Erythroblast (primary cell): ENCODE measurements around the gene RAP1GAP2.

Experiments used
- DNase-seq, 2 experiments: peaks; one replicate each; lab custom pipeline; 2025; lab: John Stamatoyannopoulos, UW
- GATA1 ChIP-seq: IDR thresholded peaks from 2 replicates; pipeline ENCODE4 v1.6.1; 2011; ENCODE audit warnings: low read depth, mild to moderate bottlenecking, control low read depth, low read length, moderate library complexity
- POLR2A ChIP-seq: IDR thresholded peaks from 2 replicates; pipeline ENCODE4 v1.6.1; 2011; ENCODE audit warnings: mild to moderate bottlenecking, low read length

The RAP1GAP2 gene

DNA sequence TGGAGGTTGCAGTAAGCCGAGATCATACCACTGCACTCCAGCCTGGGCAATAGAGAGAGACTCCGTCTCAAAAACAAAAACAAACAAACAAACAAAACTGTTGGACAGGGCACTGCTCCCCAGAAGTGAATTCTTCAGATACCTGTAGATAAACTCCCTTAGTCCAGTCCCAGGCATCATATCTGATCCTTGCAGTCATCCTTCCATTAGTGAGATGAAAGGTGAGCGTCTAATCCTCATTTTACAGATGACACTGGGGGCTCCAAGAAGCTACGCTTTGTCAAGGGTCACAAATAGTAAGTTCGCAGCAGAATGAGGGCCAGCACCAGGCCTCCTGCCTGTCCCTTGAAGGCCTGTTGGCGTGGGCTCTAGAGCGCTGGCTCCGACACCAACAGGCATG is 165.2 kb downstream of the RAP1GAP2 start:
- no peak for DNase-seq
- no peak for TF ChIP-seq GATA1
- TF ChIP-seq POLR2A = no peak

DNA sequence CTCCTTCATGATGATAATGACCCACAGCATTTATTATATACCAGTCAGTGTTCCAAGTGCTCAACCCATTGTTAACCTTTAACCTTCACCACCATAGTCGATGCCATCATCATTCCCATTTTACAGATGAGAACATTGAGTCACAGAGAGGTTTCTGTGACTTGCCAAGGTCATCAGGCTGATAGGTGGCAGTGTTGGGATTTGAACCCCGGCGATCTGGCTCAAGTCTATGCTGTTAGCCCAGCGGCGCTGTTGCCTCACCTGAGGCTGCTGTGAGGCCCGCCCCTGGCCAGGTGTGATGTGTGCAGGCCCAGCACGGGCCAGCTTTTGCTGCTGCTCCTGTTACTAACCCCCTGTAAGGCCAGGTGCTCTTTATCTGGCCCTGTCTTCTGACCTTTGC is 166.0 kb downstream of the RAP1GAP2 start:
- TF ChIP-seq POLR2A = no peak
- TF ChIP-seq GATA1 = no peak
- no peak for DNase-seq

DNA sequence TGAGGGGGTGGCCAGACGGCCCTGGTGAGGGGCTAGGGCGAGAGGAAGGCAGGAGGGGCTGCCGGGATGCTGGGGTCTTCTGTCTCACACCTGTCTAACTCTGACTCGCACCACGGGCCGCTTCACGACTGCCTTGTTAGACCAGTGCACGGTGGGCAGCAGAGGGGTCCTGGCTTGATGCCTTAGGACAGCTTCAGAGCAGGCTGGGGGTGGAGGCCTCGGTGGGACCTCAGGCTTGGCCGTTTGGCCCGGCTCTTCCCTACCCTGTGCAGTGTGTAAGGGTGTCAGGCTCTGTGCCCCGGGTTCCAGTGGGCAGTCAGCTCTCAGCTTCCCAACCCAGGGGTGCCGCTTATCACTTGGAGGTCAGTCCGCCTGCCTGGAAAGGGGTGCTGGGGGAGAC is 166.5 kb downstream of the RAP1GAP2 start:
- DNase-seq = no peak
- no peak for TF ChIP-seq GATA1
- TF ChIP-seq POLR2A = no peak

DNA sequence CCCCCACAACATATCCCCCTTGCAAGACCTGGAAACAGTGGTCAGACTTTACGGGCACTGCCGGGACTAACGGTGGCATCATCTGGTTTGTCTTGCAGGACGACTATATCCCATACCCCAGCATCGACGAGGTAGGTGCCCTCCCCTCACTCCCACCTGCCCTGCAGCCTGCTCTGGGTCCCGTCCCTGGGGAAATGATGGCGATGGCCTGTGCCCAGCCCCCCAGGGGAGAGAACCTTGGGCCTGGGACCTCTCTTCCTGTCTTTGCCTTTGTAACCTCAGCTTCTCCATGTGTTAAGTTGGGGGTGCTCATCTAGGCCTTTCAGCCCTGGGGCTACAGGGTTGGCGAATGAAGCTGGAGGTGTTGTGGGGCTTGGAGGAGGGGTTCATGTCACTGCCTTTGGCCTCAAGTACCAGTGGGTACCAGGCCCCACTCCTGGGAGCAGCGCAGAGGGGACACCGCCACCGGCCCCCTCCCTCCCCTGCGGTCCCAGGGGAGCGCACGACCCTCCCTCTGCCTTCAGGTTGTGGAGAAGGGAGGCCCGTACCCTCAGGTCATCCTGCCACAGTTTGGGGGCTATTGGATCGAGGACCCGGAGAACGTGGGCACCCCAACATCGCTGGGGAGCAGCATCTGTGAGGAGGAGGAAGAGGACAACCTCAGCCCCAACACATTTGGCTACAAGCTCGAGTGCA is 167.2 kb downstream of the RAP1GAP2 start:
- TF ChIP-seq GATA1 = no peak
- TF ChIP-seq POLR2A = no peak
- no peak for DNase-seq

DNA sequence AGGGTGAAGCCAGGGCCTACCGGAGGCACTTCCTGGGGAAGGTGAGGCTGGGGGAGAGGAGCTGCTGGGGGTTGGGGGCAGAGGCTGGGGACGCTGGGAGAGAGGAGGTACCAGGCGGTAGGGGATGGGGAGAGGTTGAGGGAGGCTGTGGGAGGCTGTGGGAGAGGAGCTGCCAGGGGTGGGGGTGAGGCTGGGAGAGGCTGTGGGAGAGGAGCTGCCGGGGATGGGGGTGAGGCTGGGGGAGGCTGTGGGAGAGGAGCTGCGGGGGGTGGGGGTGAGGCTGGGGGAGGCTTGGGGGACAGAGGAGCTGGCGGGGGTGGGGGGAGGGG is 167.8 kb downstream of the RAP1GAP2 start:
- TF ChIP-seq GATA1 (no peak), POLR2A (no peak)

DNA sequence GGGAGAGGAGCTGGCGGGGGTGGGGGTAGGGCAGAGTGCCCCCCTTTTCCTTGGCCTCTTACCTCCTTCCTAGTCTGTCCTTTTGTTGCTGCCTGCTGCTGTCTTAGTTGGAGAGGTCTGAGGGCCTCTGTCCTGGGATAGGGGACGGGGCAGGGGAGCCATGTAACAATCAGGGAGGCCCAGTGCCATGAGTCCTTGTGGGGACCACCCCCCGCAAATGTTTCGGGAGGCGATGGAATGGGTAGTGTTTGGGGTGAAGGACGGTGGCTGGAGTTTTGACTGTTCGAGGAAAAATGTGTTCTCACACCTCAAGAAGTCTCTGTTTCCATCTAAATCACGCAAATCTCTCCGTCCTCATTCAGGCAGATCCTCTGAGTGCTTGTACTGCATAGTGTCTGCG is 168.1 kb downstream of the RAP1GAP2 start:
- DNase-seq = no peak
- TF ChIP-seq GATA1 (no peak), POLR2A (no peak)

More for the DNA sequence above, 167.8 kb downstream of the RAP1GAP2 start:
- no peak for DNase-seq

DNA sequence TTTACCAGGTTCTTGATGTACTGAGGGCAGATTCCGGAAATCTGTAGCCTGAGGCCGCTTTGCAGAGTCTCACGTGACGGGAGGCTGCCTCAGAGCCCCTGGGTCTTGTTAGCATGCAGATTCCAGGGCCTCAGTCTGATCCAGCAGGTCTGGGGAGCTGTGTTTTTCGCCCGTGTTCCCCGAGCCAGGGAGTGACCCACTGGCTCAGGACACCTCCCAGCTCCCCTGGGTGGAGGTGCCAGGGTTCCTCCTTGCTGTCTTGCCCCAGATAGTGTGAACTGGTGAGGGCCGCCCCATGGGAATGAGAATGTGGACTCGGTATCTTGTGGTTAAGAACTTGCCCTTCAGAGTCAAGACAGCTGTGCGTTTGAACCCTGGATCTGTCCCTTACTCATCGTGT is 168.6 kb downstream of the RAP1GAP2 start:
- DNase-seq = no peak
- TF ChIP-seq POLR2A = no peak
- no peak for TF ChIP-seq GATA1

DNA sequence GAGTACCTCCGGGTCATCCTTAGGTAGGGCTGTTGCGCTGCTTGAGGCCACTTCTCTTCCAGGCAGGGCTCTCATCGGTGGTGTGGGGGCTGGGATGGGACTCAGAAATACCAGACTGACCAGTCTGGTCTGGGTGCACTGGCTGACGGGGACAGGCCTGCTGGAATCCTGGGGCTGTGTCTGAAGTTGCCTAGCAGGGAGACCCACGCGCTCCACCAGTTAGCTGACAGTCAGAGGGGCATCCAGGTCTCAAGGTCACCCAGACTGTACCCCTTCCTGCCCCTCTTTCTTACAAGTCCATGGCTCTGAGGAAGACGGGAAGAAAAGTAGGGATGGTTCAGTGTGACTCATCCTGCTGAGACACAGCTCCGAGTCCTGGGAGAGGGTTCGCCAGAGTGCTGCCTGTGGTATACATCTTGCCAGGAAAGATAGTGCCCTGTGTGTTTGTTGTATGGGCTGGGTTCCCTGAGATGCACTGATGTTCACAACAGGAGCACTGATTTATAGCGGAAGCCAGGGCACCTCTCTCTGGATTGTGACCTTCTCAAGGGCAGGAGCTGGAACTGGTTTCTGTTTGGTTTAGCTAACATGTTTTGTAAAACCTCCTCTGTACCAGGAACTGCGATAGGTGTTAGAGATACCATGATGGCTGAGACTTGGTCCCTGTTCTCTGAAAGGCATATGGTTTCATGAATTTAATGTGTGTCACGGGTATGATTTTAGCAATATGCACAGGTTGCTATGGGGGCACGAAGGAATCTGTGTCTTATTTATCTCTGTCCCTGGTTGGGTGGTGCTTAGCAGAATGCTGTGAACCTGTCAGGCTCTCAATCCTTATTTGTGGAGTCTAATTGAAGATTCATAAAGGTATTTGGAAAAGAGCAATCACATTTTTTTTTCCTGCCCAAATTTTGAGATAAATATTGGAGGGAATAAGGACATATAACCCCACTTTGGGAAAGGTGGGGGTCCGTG is 169.7 kb downstream of the RAP1GAP2 start:
- DNase-seq = no peak
- TF ChIP-seq POLR2A (no peak), GATA1 (no peak)

DNA sequence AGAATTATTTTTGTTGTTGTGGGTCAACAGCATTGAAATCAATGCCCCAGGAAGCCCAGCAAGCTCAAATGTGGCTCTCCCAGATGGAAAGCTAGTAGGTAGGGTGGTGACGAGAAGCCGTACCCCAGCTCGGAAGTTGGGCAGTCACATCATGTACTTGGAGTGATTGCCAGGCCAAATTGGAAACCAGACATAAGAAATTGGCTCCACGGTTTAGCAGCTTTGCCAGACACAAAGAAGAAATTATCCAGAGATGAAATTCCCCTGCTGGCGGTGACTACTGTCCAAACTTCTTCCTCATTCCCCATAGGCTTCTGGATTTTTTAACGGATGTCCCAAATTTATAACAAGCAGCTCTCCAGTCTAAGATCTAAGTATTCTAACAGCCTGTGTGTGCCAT is 171.3 kb downstream of the RAP1GAP2 start:
- DNase-seq = no peak
- no peak for TF ChIP-seq GATA1
- no peak for TF ChIP-seq POLR2A

DNA sequence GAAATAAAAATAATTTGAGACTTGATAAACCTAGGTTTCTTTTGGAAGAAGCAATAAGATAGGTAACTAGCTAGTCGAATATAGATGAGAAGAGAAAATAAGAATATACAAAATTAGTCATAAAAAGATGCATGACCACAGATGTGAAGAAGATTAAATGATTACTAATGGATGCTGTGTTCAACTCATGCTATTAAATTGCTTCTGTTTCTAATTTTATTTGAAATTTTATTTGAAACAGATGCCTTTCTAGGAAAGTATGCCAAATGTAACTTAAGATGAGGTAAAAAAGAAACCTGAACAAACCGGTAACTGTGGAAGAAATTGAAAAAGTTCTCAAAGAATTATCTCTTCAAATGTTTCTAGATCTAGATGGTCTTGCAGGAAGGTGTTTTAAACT is 175.6 kb downstream of the RAP1GAP2 start:
- no peak for TF ChIP-seq POLR2A
- TF ChIP-seq GATA1 = no peak
- no peak for DNase-seq

DNA sequence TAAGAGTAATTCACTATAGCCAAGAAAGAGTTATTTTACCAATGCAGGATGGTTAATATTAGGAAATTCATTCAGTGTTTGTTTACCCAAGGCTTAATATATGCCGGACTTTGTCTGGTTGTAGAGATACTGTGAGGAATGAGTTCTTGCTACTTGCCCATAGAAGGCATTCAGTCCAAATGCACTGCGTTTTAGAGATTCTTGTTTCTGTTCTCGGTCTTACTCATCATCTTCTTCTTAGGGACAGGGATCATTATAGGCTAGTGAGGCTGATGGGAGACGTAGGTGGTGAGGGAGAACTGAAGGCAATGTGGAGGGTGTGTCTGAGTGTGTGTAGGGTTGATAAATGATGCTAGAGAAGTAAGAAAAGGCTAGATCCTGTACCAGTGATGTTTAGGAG is 176.5 kb downstream of the RAP1GAP2 start:
- no peak for TF ChIP-seq GATA1
- no peak for TF ChIP-seq POLR2A
- DNase-seq = no peak

DNA sequence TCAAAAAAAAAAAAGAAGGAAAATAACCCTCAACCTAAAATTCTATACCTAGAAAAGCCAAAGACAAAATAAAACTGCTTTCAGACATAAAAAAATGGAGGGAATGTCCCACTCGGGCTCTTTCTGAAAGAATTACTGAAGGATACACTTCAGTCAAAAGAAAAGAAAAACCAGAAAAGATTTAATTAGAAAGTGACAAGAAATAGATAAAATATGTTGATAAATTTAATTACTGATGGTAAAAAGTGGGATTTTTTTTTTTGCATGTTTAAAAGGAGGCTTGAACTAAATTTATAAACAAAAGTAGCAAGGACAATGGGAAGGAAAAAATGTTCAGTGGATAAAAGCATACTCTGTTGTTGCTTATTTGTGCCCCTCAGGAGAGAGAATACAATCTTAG is 178.1 kb downstream of the RAP1GAP2 start:
- DNase-seq = no peak
- no peak for TF ChIP-seq POLR2A
- no peak for TF ChIP-seq GATA1

DNA sequence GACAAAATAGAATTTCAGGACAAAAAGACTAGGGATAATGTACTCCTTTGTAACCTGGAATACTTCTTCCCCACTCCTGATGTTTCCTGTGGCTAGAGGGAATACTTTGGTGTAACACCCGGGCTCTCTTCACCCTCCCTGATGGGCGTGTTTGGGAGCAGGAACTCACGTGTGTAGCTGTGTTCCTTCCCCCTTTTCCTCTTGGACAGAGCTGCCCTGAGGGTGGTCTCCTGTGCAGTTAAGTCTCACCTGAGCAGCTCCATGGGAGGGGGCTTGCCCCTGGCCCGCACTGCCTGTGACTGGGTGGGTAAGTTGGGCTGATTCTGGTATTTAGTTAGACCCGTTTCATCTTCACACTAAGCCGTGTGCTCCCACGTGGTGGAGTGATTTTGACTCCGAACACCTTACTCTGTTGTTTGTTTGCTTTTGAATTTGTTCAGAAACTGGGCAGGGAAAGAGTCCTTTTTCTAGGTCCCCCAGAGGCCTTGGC is 179.3 kb downstream of the RAP1GAP2 start:
- DNase-seq = no peak
- no peak for TF ChIP-seq POLR2A
- TF ChIP-seq GATA1 = no peak

DNA sequence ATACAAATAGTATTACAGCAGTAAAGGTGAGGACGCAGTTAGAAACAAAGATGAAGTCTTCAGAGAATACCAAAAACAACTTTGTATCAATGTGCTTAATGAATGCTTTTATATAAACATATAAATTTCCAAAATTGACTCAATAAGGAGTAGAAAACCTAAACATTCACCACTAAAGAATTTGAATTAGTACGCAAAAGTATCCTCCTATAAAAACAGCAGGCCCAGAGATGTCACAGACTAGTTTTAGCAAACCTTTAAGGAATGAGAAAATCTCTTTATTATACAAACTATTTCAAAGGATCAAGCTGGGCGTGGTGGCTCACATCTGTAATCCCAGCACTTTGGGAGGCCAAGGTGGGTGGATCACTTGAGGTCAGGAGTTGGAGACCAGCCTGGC is 180.9 kb downstream of the RAP1GAP2 start:
- no peak for DNase-seq
- TF ChIP-seq GATA1 (no peak), POLR2A (no peak)
